BLaER1 (cell line): ENCODE measurements around the gene LCTL.
A peak's percentile ranks its signal among the peaks of the same experiment; 100 is the strongest.

Experiments used
- H3K27ac ChIP-seq: shearing (Covaris generic); formaldehyde crosslinking; 2 replicates; pipeline ENCODE4 v1.8.1; 2022
- H3K27me3 ChIP-seq: shearing (Covaris generic); formaldehyde crosslinking; 2 replicates; pipeline ENCODE4 v1.8.1; 2022
- H3K36me3 ChIP-seq: shearing (Covaris generic); formaldehyde crosslinking; 2 replicates; pipeline ENCODE4 v1.8.1; 2022
- H3K4me1 ChIP-seq: shearing (Covaris generic); formaldehyde crosslinking; 2 replicates; pipeline ENCODE4 v1.8.1; 2022
- H3K4me2 ChIP-seq: shearing (Covaris generic); formaldehyde crosslinking; 2 replicates; pipeline ENCODE4 v1.8.1; 2022
- H3K4me3 ChIP-seq: shearing (Covaris generic); formaldehyde crosslinking; 2 replicates; pipeline ENCODE4 v1.8.1; 2022
- H3K9ac ChIP-seq: shearing (Covaris generic); formaldehyde crosslinking; 2 replicates; pipeline ENCODE4 v1.8.1; 2022
- H3K9me3 ChIP-seq: shearing (Covaris generic); formaldehyde crosslinking; 2 replicates; pipeline ENCODE4 v1.8.1; 2022
- H4K20me1 ChIP-seq: shearing (Covaris generic); formaldehyde crosslinking; 2 replicates; pipeline ENCODE4 v1.8.1; 2022
- Cebpa-rat ChIP-seq: shearing (Covaris generic); IDR thresholded peaks from 2 replicates; pipeline ENCODE4 v1.8.1; 2022

The LCTL gene

DNA sequence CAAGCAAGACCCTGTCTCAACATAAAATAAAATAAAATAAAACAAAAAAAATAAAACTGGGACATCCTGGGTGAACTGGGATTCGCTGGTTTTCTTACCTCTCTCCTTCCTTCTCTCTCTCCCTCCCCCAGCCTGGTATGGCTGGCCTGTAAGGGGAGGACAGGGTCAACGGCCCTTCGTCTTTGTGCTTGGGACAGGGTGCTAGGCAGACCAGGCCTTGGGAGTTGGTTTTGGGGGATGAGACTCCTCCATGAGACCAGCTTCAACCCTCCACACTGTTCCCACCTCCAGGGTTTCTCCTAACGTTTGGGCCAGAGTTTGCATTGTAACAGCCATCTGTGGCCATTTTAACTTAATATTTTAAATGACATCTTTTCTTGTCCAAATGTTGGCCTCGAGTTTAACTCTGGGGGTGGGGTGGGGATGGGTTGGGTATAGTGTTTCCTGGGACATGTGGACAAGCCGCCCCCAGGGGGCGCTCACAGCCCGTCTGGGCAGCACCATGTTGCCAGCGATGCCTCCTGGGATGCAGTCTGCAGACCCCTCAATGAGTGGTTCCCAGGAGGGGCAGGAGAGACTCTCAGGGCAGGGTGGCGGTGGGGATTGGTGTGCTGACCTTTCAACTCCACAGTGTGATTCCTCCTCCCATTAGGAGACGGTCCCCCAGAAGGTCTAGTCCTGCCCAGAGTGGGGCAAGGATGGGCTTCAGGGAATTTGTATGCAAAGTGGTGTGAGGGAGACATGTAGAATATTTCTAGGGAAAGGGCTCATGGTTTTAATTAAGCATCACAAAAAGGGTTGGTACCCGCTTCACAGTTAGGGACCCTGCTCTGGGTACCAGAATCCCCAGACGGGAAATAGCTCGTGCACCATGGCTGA, 37.7 kb upstream of the LCTL start:
- Histone ChIP-seq H3K4me1 (0 out of 2 replicates have a peak, but pooled peaks cover 2% of the 10 kb centered on the region), H3K27ac (no peak overlapping the region), H3K9ac (no peak overlapping the region), H3K36me3 (no peaks in the 10 kb centered on the region), H3K9me3 (no peaks in the 10 kb centered on the region), H3K4me3 (no peak overlapping the region), H3K4me2 (no peak overlapping the region), H3K27me3 (no peaks in the 10 kb centered on the region), H4K20me1 (no peaks in the 10 kb centered on the region)
- no peak for TF ChIP-seq Cebpa-rat

DNA sequence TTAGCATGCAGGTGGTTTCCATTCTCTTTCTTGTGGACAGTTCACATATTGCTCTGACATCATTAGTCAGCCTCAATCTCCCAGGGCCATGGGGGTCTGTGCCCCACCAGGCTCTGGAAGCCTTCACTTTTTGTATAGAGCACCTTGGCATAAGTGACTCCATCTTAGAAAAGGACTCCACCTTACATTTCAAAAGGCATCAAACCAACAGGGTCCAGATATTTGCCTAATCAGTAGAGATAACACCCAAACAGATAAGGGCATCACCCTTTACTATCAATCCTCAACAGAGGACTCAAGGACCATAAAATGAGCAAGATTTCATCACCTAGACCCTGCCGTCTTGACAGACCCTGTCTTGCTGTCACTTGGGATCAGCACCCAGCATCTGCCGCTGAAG, 35.7 kb upstream of the LCTL start:
- Histone ChIP-seq H3K4me2 (no peak overlapping the region), H3K4me1 (0 out of 2 replicates have a peak, but pooled peaks cover 5% of the 10 kb centered on the region), H3K9ac (no peak overlapping the region), H3K9me3 (no peaks in the 10 kb centered on the region), H3K27me3 (no peaks in the 10 kb centered on the region), H3K27ac (no peak overlapping the region), H3K36me3 (no peaks in the 10 kb centered on the region), H4K20me1 (no peaks in the 10 kb centered on the region), H3K4me3 (no peak overlapping the region)
- TF ChIP-seq Cebpa-rat, result no peak

DNA sequence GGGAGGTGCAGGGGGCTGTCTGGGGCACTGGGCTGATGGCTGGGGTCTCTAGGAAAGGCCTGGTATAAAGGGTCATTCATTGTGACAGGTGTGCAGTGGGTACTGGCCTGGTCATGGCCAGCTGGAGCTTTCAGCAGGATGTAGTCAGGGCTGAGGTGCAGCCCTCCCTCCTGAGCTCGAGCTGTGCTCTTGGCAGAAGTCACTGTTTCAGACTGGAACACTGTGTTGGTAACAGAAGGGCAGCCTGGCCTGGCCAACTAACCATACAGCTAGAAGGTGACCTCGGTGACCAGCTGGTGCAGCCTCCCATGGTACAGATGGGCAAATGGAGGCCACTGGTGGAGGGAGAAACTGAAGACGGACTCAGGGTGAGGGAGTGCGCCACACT, 34.4 kb upstream of the LCTL start:
- Histone ChIP-seq H3K27ac (no peak overlapping the region), H3K4me2 (no peak overlapping the region), H3K9me3 (no peaks in the 10 kb centered on the region), H3K4me3 (no peak overlapping the region), H4K20me1 (no peaks in the 10 kb centered on the region), H3K27me3 (no peaks in the 10 kb centered on the region), H3K4me1 (0 out of 2 replicates have a peak, but pooled peaks cover 5% of the 10 kb centered on the region), H3K36me3 (no peaks in the 10 kb centered on the region), H3K9ac (no peak overlapping the region)
- TF ChIP-seq Cebpa-rat, result no peak

DNA sequence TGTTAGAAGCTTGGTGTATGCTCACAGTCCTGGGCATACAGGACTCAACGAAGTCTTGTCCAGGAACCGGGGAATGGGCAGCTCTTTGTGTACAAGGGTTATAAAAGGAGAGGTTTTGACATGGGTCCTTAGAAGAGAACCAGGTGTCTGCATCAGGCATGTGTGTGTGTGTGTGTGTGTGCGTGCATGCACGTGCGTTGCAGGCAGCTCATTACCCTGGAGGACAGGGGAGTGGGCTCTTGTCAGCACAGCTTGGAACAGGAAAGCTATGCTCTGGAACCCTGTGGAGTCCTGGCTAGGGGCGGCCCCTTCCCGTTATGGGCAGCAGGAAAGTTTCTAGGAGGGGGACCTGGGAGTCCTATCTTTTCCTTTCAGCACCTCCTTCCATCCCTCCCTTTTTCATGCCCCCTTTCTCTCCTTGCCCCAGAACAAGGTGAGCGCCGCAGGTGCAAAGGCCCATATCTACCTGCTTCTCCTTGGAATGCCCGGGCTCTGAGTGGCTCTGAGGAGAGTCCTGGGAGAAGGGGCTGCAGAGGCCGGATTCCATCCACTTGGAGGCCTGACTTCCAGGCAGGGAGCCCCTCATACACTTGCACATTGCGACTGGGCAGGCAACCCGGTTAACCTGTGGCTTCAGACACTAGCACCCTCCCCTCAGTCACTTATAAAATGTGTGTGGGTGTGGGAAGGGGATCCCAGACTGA, 33.9 kb upstream of the LCTL start:
- Histone ChIP-seq H3K9ac (no peak overlapping the region), H3K4me3 (no peak overlapping the region), H3K27ac (no peak overlapping the region), H3K27me3 (no peaks in the 10 kb centered on the region), H3K36me3 (no peaks in the 10 kb centered on the region), H4K20me1 (no peaks in the 10 kb centered on the region), H3K9me3 (no peaks in the 10 kb centered on the region), H3K4me2 (no peak overlapping the region), H3K4me1 (0 out of 2 replicates have a peak, but pooled peaks cover 5% of the 10 kb centered on the region)
- TF ChIP-seq Cebpa-rat, result no peak

DNA sequence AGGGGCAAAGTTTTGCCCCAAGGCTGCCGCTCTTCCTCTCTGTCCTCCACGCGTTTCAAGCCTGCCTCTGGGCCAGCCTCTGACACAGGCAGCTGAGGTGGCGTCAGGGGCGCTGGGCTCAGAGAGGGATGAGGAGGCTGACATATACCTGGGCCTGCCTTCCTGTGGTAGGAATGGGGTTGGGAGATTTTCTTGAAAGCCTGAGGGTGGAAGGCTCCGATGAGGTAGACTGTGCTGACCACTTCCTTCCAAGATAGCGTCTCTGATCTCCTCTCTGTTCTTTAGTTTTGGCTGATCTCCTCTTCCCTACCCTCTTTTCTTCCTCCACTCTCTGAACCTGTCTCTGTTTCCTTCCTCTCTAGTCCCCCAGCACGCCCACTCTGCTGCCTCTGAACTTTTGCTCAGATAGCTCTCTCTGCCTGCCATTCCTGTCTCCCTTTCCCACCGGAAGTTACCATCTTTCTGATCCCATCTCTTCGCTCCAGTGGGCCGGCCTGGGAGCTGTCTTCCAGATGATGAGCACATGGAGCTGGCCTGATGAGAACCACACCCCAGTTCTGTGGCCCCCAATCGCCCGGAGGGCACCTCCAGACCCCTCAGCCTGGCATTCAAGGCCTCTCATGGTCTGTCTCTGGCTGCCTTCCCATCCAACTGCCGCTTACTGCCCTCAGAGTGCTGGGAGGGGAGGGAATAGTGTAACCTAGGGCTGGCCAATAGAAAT, 32.5 kb upstream of the LCTL start:
- no peaks in the 10 kb centered on the region for H4K20me1 ChIP-seq
- H3K4me2 ChIP-seq, result 0 out of 2 replicates have a peak overlapping the region, but pooled peaks have one; percentile 14
- no peak for TF ChIP-seq Cebpa-rat
- no peak overlapping the region for H3K9ac ChIP-seq
- no peaks in the 10 kb centered on the region for H3K27me3 ChIP-seq
- no peaks in the 10 kb centered on the region for H3K9me3 ChIP-seq
- 0 out of 2 replicates have a peak, but pooled peaks cover 5% of the 10 kb centered on the region for H3K4me1 ChIP-seq
- no peak overlapping the region for H3K4me3 ChIP-seq
- no peaks in the 10 kb centered on the region for H3K36me3 ChIP-seq
- H3K27ac ChIP-seq, result no peak overlapping the region

DNA sequence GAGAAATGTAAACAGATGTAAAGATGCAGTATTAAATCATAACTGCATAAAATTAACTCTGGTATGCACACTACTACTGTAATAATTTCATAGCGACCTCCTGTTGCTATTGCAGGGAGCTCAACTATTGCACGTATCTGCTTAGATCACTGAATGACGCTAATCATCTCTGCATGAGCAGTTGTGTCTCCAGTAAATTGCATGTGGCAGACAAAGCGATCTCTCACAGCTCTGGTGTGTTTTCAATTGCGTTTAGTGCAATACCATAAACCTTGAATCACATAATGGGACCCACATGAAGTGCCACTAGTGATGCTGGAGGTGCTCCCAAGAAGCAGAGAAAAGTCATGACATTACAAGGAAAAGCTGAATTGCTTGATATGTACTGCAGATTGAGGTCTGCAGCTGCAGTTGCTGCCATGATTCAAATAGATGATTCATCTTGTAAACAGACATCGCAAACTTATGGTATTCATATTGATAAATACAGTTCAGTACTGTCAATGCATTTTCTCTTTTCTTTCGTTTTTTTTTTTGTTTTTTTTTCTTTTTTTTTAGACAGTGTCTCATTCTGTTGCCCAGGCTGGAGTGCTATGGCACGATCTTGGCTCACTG, 30.2 kb upstream of the LCTL start:
- no peak for TF ChIP-seq Cebpa-rat
- 0 out of 2 replicates have a peak, but pooled peaks cover 5% of the 10 kb centered on the region for H3K4me1 ChIP-seq

DNA sequence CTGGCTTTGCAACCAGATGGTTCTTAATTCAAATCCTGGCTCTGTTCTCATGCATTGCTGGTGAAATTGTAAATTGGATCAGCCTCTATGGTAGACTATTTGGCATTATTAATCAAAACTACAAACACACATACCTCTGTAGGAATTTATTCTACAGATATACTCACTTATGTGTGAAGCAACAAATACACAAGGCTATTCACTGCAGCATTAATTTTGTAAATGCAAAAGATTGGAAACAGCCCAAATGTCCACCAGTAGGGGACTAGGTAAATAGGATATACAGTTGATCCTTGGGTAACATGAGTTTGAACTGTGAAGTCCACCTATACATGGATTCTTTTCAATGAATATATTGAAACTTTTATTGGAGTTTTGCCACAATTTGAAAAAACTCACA, 29.5 kb upstream of the LCTL start:
- Histone ChIP-seq H4K20me1 (no peaks in the 10 kb centered on the region), H3K9ac (no peak overlapping the region), H3K4me2 (no peak overlapping the region), H3K27ac (no peak overlapping the region), H3K4me1 (0 out of 2 replicates have a peak, but pooled peaks cover 5% of the 10 kb centered on the region), H3K4me3 (no peak overlapping the region), H3K9me3 (no peaks in the 10 kb centered on the region), H3K36me3 (no peaks in the 10 kb centered on the region), H3K27me3 (no peaks in the 10 kb centered on the region)
- TF ChIP-seq Cebpa-rat, result no peak

More for the DNA sequence above, 30.2 kb upstream of the LCTL start:
- Histone ChIP-seq H3K27me3 (no peaks in the 10 kb centered on the region), H3K4me2 (no peak overlapping the region), H3K27ac (no peak overlapping the region), H4K20me1 (no peaks in the 10 kb centered on the region), H3K9ac (no peak overlapping the region), H3K36me3 (no peaks in the 10 kb centered on the region), H3K4me3 (no peak overlapping the region), H3K9me3 (no peaks in the 10 kb centered on the region)

DNA sequence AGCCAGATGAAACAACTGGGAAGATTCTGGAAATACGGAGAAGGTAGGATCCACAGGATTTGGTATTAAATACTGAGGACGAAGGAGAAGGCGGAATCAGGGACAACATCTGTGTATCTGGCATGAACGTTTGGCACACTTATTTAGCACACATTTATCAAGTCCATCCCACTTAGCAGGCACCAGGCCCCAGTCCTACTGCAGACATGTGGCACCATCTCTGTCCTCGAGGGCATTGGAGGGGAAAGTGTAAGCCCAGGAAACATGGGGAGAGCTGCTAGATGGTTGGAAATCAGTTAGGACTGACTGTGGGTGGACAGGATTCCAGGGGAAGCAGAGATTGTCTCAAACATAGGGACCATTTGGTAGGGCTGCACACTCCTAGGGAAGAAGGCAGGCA, 29.0 kb upstream of the LCTL start:
- Histone ChIP-seq H3K9ac (no peak overlapping the region), H3K4me2 (no peak overlapping the region), H3K27ac (no peak overlapping the region), H3K4me3 (no peak overlapping the region), H3K27me3 (no peaks in the 10 kb centered on the region), H3K9me3 (no peaks in the 10 kb centered on the region), H4K20me1 (no peaks in the 10 kb centered on the region), H3K4me1 (0 out of 2 replicates have a peak, but pooled peaks cover 5% of the 10 kb centered on the region), H3K36me3 (no peaks in the 10 kb centered on the region)
- no peak for TF ChIP-seq Cebpa-rat

DNA sequence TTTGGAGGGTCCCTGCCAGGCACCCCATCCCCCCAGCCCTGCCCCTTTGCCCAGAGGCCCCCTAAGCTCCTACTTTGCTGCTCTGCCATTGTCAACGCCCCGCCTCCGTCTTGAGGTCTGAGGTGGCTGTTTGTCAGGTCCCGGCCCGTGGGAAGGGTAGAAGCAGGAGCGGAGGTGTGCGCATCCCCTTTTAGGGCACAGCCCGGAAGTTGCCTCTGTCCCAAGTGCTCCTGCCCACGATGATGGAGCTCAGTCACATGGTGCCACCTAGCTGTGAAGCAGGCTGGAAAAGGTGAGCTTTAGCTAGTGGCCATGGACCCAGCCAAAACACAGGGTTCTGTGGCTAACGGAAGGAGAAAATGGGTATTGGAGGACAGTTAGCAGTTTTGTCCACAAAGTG, 28.5 kb upstream of the LCTL start:
- TF ChIP-seq Cebpa-rat, result no peak
- Histone ChIP-seq H3K4me2 (no peak overlapping the region), H4K20me1 (no peaks in the 10 kb centered on the region), H3K27me3 (no peaks in the 10 kb centered on the region), H3K27ac (no peak overlapping the region), H3K36me3 (no peaks in the 10 kb centered on the region), H3K4me1 (0 out of 2 replicates have a peak, but pooled peaks cover 5% of the 10 kb centered on the region), H3K9ac (no peak overlapping the region), H3K9me3 (no peaks in the 10 kb centered on the region), H3K4me3 (no peak overlapping the region)
